ENCODE data around the gene UBA5. TPM values are rescaled to one million over a fixed set of nuclear protein-coding genes. Genes with fewer than 3 reads are reported as not detected.
A peak's percentile ranks its signal among the peaks of the same experiment; 100 is the strongest.
"Not testable (repeated sequence)": the region's sequence is repeated elsewhere in the genome, so short reads cannot be mapped to it uniquely, and the experiment has no call there.

Gene UBA5
- total RNA-seq (10 to 100 TPM; 34.4 to 37.7 TPM), polyA plus RNA-seq (10 to 100 TPM; 29.7 to 36.9 TPM)
- long read RNA-seq, donor 1, transcript UBA5-202 (12 exons, 3,705 nt), result major isoform, 123 of 132 reads
- long read RNA-seq, donor 1, partial matches to known transcripts, result 3 of 132 reads
- long read RNA-seq, donor 1, other reads (novel, unspliced or antisense), result 6 of 132 reads
- long read RNA-seq, donor 2, transcript UBA5-202 (12 exons, 3,705 nt), result major isoform, 11 of 16 reads
- long read RNA-seq, donor 2, partial matches to known transcripts, result 1 of 16 reads
- long read RNA-seq, donor 2, other reads (novel, unspliced or antisense), result 4 of 16 reads

DNA sequence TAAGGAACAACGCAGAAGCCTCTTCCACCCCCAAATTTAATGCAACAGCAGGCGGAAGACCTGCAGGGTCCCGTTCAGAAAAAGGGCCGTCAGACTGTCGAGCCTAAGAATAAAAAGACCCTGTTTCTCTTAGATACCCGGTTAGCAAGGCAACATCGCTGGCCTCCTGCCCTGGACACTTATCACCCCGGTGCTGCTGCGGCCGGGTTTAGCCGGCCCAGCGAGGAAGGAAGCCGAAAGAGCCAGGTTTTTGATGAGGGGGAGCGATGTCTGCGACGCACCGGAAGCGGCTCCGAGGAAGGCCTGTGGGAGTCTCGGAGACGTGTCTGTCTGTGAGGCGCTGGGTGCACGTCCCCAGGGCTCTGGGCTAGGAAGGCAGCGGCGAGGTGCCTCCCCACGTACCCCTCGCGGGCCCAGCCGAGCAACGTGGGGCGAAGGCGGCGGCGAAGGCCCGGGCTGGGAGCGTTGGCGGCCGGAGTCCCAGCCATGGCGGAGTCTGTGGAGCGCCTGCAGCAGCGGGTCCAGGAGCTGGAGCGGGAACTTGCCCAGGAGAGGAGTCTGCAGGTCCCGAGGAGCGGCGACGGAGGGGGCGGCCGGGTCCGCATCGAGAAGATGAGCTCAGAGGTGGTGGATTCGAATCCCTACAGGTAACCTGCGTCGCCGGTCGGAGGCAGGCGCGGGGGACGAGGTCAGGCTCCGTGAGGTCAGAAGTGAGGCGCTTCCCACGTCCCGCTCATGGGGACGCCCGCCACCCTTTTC is at the start of gene UBA5:
Gene UBA5 (plus strand): TSS at position 278 of the 759 bp plus-strand sequence. CDS start 209 bp downstream, at position 487.
- WGBS, 2 donors, result 0% methylated on average over 63 to 64 of the region's 64 CpGs
- Histone ChIP-seq H3K27ac (ENCODE audit: low read depth in 1 of 2, low read length in 2 of 2) (peak within 1 kb of the TSS; percentile 29 to 95), H3K27me3 (ENCODE audit: control insufficient read depth in 1 of 2, insufficient read depth in 2 of 2, low read length in 1 of 2) (no peaks in the 10 kb centered on the region), H3K4me3 (ENCODE audit: low read length in 2 of 2) (peak within 1 kb of the TSS; percentile 71 to 90), H3K4me1 (ENCODE audit: control insufficient read depth in 1 of 2, insufficient read depth in 2 of 2, low read length in 2 of 2) (no peaks in the 10 kb centered on the region), H3K36me3 (ENCODE audit: control insufficient read depth in 1 of 2, insufficient read depth in 2 of 2, low read length in 1 of 2) (no peaks in the 10 kb centered on the region), H3K9me3 (ENCODE audit: control insufficient read depth, low read length) (no peaks in the 10 kb centered on the region)
- intact Hi-C loops (cut with DNase I), result no loop called here
- ATAC-seq (ENCODE audit: low FRiP score), result peak; percentile 88
- DNase-seq, result peak; percentile 76 to 89

DNA sequence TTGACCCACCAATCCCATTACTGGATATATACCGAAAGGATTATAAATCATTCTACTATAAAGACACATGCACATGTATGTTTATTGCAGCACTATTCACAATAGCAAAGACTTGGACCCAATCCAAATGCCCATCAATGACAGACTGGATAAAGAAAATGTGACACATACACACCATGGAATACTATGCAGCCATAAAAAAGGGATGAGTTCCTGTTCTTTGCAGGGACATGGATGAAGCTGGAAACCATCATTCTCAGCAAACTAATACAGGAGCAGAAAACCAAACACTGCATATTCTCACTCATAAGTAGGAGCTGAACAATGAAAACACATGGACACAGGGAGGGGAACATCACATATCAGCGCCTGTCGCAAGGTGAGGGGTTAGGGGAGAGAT is 44.8 kb upstream of the UBA5 start:
- H3K9me3 ChIP-seq (ENCODE audit: control insufficient read depth, low read length); H3K36me3 ChIP-seq (ENCODE audit: control insufficient read depth in 1 of 2, insufficient read depth in 2 of 2, low read length in 1 of 2); ATAC-seq (ENCODE audit: low FRiP score); H3K4me3 ChIP-seq (ENCODE audit: low read length in 2 of 2); H3K4me1 ChIP-seq (ENCODE audit: control insufficient read depth in 1 of 2, insufficient read depth in 2 of 2, low read length in 2 of 2); H3K27ac ChIP-seq (ENCODE audit: low read depth in 1 of 2, low read length in 2 of 2); H3K27me3 ChIP-seq (ENCODE audit: control insufficient read depth in 1 of 2, insufficient read depth in 2 of 2, low read length in 1 of 2); intact Hi-C loops (cut with DNase I); DNase-seq: not testable (repeated sequence)
- WGBS, 2 donors, result 98 to 100% methylated on average over 3 of the region's 3 CpGs

DNA sequence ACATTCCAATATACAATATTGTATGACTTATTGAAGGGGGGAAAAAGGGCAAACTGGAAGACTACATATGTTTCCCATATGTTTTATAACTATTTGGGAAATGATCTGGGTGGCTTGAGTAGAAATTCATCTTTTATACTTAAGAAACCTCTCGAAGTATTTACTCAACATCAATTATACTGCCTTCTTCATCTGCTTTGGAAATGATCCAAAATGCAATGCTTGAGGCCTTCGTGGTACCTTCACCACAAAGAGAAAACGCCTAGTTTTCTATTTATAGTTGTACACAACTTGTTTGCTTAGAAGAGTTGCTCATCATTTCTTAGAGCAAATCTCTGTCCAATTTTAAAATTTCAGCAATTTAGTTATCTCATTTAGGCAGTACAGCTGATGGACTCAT is 44.2 kb upstream of the UBA5 start:
- Histone ChIP-seq H3K27me3 (ENCODE audit: control insufficient read depth in 1 of 2, insufficient read depth in 2 of 2, low read length in 1 of 2) (no peaks in the 10 kb centered on the region), H3K9me3 (ENCODE audit: control insufficient read depth, low read length) (no peaks in the 10 kb centered on the region), H3K4me1 (ENCODE audit: control insufficient read depth in 1 of 2, insufficient read depth in 2 of 2, low read length in 2 of 2) (peaks cover 2 to 3% of the 10 kb centered on the region in 2 donors), H3K4me3 (ENCODE audit: low read length in 2 of 2) (no peak overlapping the region), H3K27ac (ENCODE audit: low read depth in 1 of 2, low read length in 2 of 2) (no peak overlapping the region), H3K36me3 (ENCODE audit: control insufficient read depth in 1 of 2, insufficient read depth in 2 of 2, low read length in 1 of 2) (no peaks in the 10 kb centered on the region)
- no peak for ATAC-seq (ENCODE audit: low FRiP score)
- intact Hi-C loops (cut with DNase I), result no loop called here
- DNase-seq, result no peak
- 71 to 75% methylated on average over 3 of the region's 3 CpGs for WGBS, 2 donors

DNA sequence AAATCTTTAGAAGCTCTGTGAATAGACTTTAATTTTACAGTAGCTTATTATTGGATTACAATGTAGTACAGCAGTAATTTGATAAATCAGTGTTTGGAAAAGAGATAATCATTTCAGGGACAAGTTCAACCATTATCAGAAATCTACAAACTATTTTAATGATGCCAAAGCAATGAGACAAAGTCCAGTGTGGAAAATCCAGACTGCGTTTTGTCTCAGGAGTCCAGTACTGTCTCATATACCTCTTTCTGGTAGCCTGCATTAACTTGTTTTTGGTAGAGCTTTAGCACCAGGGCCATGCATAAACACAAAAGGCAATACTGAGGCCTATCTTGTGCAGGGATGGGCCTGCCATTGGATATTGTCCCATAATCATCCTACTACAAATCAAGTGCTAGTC is 43.3 kb upstream of the UBA5 start:
- peaks cover 2 to 3% of the 10 kb centered on the region in 2 donors for H3K4me1 ChIP-seq (ENCODE audit: control insufficient read depth in 1 of 2, insufficient read depth in 2 of 2, low read length in 2 of 2)
- no peak overlapping the region for H3K27ac ChIP-seq (ENCODE audit: low read depth in 1 of 2, low read length in 2 of 2)
- no peak for DNase-seq
- intact Hi-C loops (cut with DNase I), result no loop called here
- no peaks in the 10 kb centered on the region for H3K27me3 ChIP-seq (ENCODE audit: control insufficient read depth in 1 of 2, insufficient read depth in 2 of 2, low read length in 1 of 2)
- ATAC-seq (ENCODE audit: low FRiP score), result no peak
- 84 to 92% methylated on average over 1 of the region's 1 CpG for WGBS, 2 donors
- H3K36me3 ChIP-seq (ENCODE audit: control insufficient read depth in 1 of 2, insufficient read depth in 2 of 2, low read length in 1 of 2), result no peaks in the 10 kb centered on the region
- no peaks in the 10 kb centered on the region for H3K9me3 ChIP-seq (ENCODE audit: control insufficient read depth, low read length)
- H3K4me3 ChIP-seq (ENCODE audit: low read length in 2 of 2), result no peak overlapping the region

DNA sequence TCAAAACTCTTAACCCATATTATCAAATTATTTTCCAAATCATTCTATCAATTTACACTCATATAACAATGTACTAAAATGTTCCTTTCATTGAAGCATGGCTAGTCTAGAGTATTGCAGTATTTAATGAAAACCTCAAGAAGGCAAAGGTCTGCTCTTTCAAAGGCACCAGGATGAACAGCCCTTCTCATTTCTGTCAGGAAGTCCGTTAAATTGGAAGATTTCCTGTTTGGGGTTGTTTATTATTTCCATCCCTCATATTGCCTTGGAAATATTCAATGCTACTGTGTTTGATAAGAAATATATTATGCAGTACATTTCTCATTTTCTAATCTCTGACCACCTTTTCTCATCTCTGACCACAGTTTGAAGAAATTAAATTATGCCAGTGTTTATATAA is 38.0 kb upstream of the UBA5 start:
- WGBS, 2 donors, result 65 to 80% methylated on average over 1 of the region's 1 CpG
- DNase-seq (no peak), ATAC-seq (ENCODE audit: low FRiP score) (no peak)
- Histone ChIP-seq H3K27me3 (ENCODE audit: control insufficient read depth in 1 of 2, insufficient read depth in 2 of 2, low read length in 1 of 2) (no peaks in the 10 kb centered on the region), H3K36me3 (ENCODE audit: control insufficient read depth in 1 of 2, insufficient read depth in 2 of 2, low read length in 1 of 2) (no peaks in the 10 kb centered on the region), H3K9me3 (ENCODE audit: control insufficient read depth, low read length) (no peaks in the 10 kb centered on the region), H3K4me3 (ENCODE audit: low read length in 2 of 2) (no peak overlapping the region), H3K27ac (ENCODE audit: low read depth in 1 of 2, low read length in 2 of 2) (no peak overlapping the region), H3K4me1 (ENCODE audit: control insufficient read depth in 1 of 2, insufficient read depth in 2 of 2, low read length in 2 of 2) (peaks cover 2 to 3% of the 10 kb centered on the region in 2 donors)
- intact Hi-C loops (cut with DNase I), result no loop called here

DNA sequence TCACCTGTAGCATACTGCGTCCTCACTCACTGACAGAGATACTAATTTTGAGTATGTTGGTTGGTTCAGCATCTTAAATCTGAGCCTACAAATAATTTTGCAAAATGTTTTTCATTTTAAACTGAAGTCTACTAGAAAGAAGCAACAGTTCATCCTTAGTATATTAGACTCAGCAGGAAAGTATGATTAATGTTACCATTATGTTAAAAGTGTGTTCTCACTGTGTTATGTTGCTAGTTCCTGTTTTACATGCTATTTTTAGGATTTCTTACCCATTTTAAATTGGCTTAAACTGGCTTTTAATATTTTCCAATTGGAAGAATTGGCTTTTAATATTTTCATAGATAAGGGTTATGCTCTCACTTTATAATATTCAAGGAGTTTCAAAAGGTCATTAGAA is 37.4 kb upstream of the UBA5 start:
- Histone ChIP-seq H3K9me3 (ENCODE audit: control insufficient read depth, low read length) (no peaks in the 10 kb centered on the region), H3K27me3 (ENCODE audit: control insufficient read depth in 1 of 2, insufficient read depth in 2 of 2, low read length in 1 of 2) (no peaks in the 10 kb centered on the region), H3K4me1 (ENCODE audit: control insufficient read depth in 1 of 2, insufficient read depth in 2 of 2, low read length in 2 of 2) (peaks cover 2 to 3% of the 10 kb centered on the region in 2 donors), H3K36me3 (ENCODE audit: control insufficient read depth in 1 of 2, insufficient read depth in 2 of 2, low read length in 1 of 2) (no peaks in the 10 kb centered on the region), H3K4me3 (ENCODE audit: low read length in 2 of 2) (no peak overlapping the region), H3K27ac (ENCODE audit: low read depth in 1 of 2, low read length in 2 of 2) (no peak overlapping the region)
- no peak for DNase-seq
- intact Hi-C loops (cut with DNase I), result no loop called here
- no peak for ATAC-seq (ENCODE audit: low FRiP score)
- 22 to 32% methylated on average over 1 of the region's 1 CpG for WGBS, 2 donors

DNA sequence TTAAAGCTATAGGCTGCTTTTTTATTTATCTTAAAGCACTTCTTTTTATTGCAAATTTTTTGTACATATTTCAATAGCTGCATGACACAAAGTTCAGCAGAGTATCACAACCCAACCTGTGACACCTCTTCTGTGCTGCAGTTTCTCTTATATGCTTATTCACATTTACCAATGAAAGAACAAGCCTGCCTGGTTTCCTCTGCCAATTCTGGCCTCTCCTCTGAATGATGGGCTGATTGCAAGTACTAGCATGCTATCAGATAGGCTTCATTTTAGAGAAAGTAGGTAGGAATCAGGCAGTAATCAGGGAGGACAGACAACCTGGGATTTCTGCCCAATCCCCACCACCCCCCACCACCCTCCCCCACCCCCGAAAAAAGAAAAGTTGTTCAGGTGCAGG is 36.5 kb upstream of the UBA5 start:
- no peaks in the 10 kb centered on the region for H3K27me3 ChIP-seq (ENCODE audit: control insufficient read depth in 1 of 2, insufficient read depth in 2 of 2, low read length in 1 of 2)
- intact Hi-C loops (cut with DNase I), result no loop called here
- no peaks in the 10 kb centered on the region for H3K36me3 ChIP-seq (ENCODE audit: control insufficient read depth in 1 of 2, insufficient read depth in 2 of 2, low read length in 1 of 2)
- no peaks in the 10 kb centered on the region for H3K9me3 ChIP-seq (ENCODE audit: control insufficient read depth, low read length)
- ATAC-seq (ENCODE audit: low FRiP score) (no peak), DNase-seq (no peak)
- whole genome bisulfite sequencing, 2 donors, result 94 to 100% methylated on average over 1 of the region's 1 CpG
- H3K4me3 ChIP-seq (ENCODE audit: low read length in 2 of 2), result no peak overlapping the region
- no peak overlapping the region for H3K27ac ChIP-seq (ENCODE audit: low read depth in 1 of 2, low read length in 2 of 2)
- H3K4me1 ChIP-seq (ENCODE audit: control insufficient read depth in 1 of 2, insufficient read depth in 2 of 2, low read length in 2 of 2), result peaks cover 2 to 3% of the 10 kb centered on the region in 2 donors

DNA sequence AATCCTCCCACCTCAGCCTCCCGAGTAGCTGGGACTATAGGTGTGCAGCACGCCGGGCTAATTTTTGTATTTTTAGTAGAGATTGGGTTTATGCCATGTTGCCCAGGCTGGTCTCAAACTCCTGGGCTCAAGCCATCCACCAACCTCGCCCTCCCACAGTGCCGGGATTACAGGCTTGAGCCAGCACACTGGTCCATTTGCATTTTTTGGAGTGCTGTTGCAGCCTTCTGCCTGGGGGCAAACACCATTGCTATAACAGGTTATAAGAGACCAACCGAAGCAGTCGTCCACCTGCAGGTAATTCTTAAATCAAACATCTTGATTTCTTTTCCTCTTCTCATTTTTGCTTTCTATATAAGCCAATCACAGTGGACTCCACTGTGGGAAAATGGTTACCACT is 35.3 kb upstream of the UBA5 start:
- DNase-seq (no peak), ATAC-seq (ENCODE audit: low FRiP score) (no peak)
- H3K27me3 ChIP-seq (ENCODE audit: control insufficient read depth in 1 of 2, insufficient read depth in 2 of 2, low read length in 1 of 2), result no peaks in the 10 kb centered on the region
- H3K4me1 ChIP-seq (ENCODE audit: control insufficient read depth in 1 of 2, insufficient read depth in 2 of 2, low read length in 2 of 2), result peaks cover 2 to 3% of the 10 kb centered on the region in 2 donors
- intact Hi-C loops (cut with DNase I), result no loop called here
- H3K27ac ChIP-seq (ENCODE audit: low read depth in 1 of 2, low read length in 2 of 2), result peak overlapping the region; percentile 7 to 71
- WGBS, 2 donors, result 83 to 88% methylated on average over 7 of the region's 7 CpGs
- H3K36me3 ChIP-seq (ENCODE audit: control insufficient read depth in 1 of 2, insufficient read depth in 2 of 2, low read length in 1 of 2), result no peaks in the 10 kb centered on the region
- no peak overlapping the region for H3K4me3 ChIP-seq (ENCODE audit: low read length in 2 of 2)
- no peaks in the 10 kb centered on the region for H3K9me3 ChIP-seq (ENCODE audit: control insufficient read depth, low read length)

DNA sequence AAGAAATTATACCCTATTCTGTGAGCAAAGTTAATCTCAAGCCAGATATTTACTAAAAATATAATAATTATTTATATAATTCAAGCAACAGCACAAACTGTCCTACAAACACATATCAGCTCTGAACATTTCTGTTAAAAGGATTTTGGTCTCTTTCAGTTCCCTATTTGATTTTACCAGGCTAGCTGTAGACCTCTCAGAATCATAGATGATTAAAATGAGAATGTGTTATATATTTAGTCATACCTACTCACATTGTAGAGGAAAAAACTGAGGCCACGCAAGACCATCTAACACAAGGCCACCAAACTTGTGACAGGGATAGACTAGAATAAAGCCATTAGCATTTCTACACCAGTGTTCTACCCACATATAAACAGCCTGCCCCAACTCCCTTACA is 34.5 kb upstream of the UBA5 start:
- DNase-seq (no peak), ATAC-seq (ENCODE audit: low FRiP score) (no peak)
- Histone ChIP-seq H3K27ac (ENCODE audit: low read depth in 1 of 2, low read length in 2 of 2) (peak overlapping the region in 1 of 2 donors; percentile 43), H3K9me3 (ENCODE audit: control insufficient read depth, low read length) (no peaks in the 10 kb centered on the region), H3K4me1 (ENCODE audit: control insufficient read depth in 1 of 2, insufficient read depth in 2 of 2, low read length in 2 of 2) (no peaks in the 10 kb centered on the region), H3K4me3 (ENCODE audit: low read length in 2 of 2) (no peak overlapping the region), H3K36me3 (ENCODE audit: control insufficient read depth in 1 of 2, insufficient read depth in 2 of 2, low read length in 1 of 2) (no peaks in the 10 kb centered on the region), H3K27me3 (ENCODE audit: control insufficient read depth in 1 of 2, insufficient read depth in 2 of 2, low read length in 1 of 2) (no peaks in the 10 kb centered on the region)
- intact Hi-C loops (cut with DNase I), result no loop called here
- WGBS, 2 donors, result 93 to 95% methylated on average over 1 of the region's 1 CpG
